Activated CD8-positive, alpha-beta memory T cell treated with anti-CD3 and anti-CD28 coated beads, Interleukin-2, amount 50 U/mL, for 1 hour (primary cell): ENCODE measurements around the gene SYCE3.
"Not testable (repeated sequence)": the region's sequence is repeated elsewhere in the genome, so short reads cannot be mapped to it uniquely, and the experiment has no call there.

ENCODE experiments used
- DNase-seq: peaks from one replicate; pipeline ENCODE4 v3.0.0-alpha.2; 2020; ENCODE audit errors: extremely low read depth

SYCE3 gene

GRCh38 chr22:50562523-50563412, at the start of gene SYCE3:
TSS of gene SYCE3 (minus strand) at chr22:50562919. CDS start at chr22:50556405, 6,514 bp downstream.
- peak; percentile 89 for DNase-seq

- no peak for DNase-seq
Measured at GRCh38 chr22:50612168-50612527, 49.4 kb upstream of the SYCE3 start.

- no peak for DNase-seq
Measured at GRCh38 chr22:50611341-50612060, 48.8 kb upstream of the SYCE3 start.

- no peak for DNase-seq
Measured at GRCh38 chr22:50610581-50610980, 47.9 kb upstream of the SYCE3 start.

GRCh38 chr22:50610041-50610451, 47.3 kb upstream of the SYCE3 start:
- no peak for DNase-seq

GRCh38 chr22:50609599-50609998, 46.9 kb upstream of the SYCE3 start:
- no peak for DNase-seq

GRCh38 chr22:50608996-50609395, 46.3 kb upstream of the SYCE3 start:
- DNase-seq, result no peak

GRCh38 chr22:50608058-50608840, 45.5 kb upstream of the SYCE3 start:
- DNase-seq, result not testable (repeated sequence)

- DNase-seq, result no peak
Measured at GRCh38 chr22:50607659-50608020, 44.9 kb upstream of the SYCE3 start.

GRCh38 chr22:50606946-50607658, 44.4 kb upstream of the SYCE3 start:
- no peak for DNase-seq

GRCh38 chr22:50606165-50606945, 43.6 kb upstream of the SYCE3 start:
- no peak for DNase-seq

- no peak for DNase-seq
Measured at GRCh38 chr22:50605613-50606074, 42.9 kb upstream of the SYCE3 start.

- DNase-seq, result no peak
Measured at GRCh38 chr22:50605002-50605612, 42.4 kb upstream of the SYCE3 start.

- DNase-seq, result no peak
Measured at GRCh38 chr22:50604256-50605001, 41.7 kb upstream of the SYCE3 start.

- no peak for DNase-seq
Measured at GRCh38 chr22:50603511-50604255, 41.0 kb upstream of the SYCE3 start.

- DNase-seq, result no peak
Measured at GRCh38 chr22:50602338-50602700, 39.6 kb upstream of the SYCE3 start.

GRCh38 chr22:50601669-50602337, 39.1 kb upstream of the SYCE3 start:
- no peak for DNase-seq

- DNase-seq, result no peak
Measured at GRCh38 chr22:50600967-50601668, 38.4 kb upstream of the SYCE3 start.
